Measurements from ENCODE around the gene RAB34.

GRCh38 chr17:28688481-28688880 is 29.2 kb downstream of the RAB34 start:
- TF ChIP-seq CTCF (IDR thresholded peaks at IDR 0.05; ENCODE audit: insufficient read depth, low read length, poor library complexity, severe bottlenecking), result no peak
- no peak for TF ChIP-seq EZH2phosphoT487 (conservative IDR thresholded peaks at IDR 0.05; ENCODE audit: low read length)

All from SU-DHL-6 (cell line).